Measurements from ENCODE around the gene FTO.

GRCh38 chr16:54071514-54071913 is 367.6 kb downstream of the FTO start:
- TF ChIP-seq EP300 (IDR thresholded peaks at IDR 0.05): no peak
- no peak for TF ChIP-seq CTCF (IDR thresholded peaks at IDR 0.05)
- TF ChIP-seq POLR2AphosphoS5 (IDR thresholded peaks at IDR 0.05): no peak
- no peak for TF ChIP-seq POLR2A (IDR thresholded peaks at IDR 0.05)
